H1 (cell line): ENCODE results near the gene ZFP90. TPM values are rescaled to one million over a fixed set of nuclear protein-coding genes. Genes with fewer than 3 reads are reported as not detected.

Experiments
- CEBPB ChIP-seq: IDR thresholded peaks from 2 replicates; pipeline ENCODE4 v1.6.1; 2012; ENCODE audit warnings: low read depth, low read length
- polyA plus RNA-seq, 7 experiments: library from polyadenylated mRNA; depleted of rRNA in 3 of 7; stranded (reverse) in 5 of 7; unstranded in 2 of 7; fragments of >200 nt in 5 of 7; fragments of 200-250 nt in 2 of 7; gene quantifications; 1 replicate in 5 of 7; 2 replicates in 1 of 7; 4 replicates in 1 of 7; pipeline versions ENCODE4 v1.2.1 to v1.2.3, GENCODE V29; 2011 to 2013; ENCODE audit warnings: missing spikeins in 2 of 7, mixed read lengths in 2 of 7
- total RNA-seq: library from RNA; stranded (reverse); fragmentation: NEBNext Ultra II Directional; extraction: Animal tissue kit (Norgen Biotek cat#: 25700); gene quantifications from 2 replicates; pipeline ENCODE4 v1.2.1, GENCODE V29; 2021

ZFP90 gene
- total and polyA plus RNA-seq, 2 of the 8 experiments (the other 6 are each of a cell fraction or from before 2014, with no cell fraction given), result 10.3 to 19.1 TPM

DNA sequence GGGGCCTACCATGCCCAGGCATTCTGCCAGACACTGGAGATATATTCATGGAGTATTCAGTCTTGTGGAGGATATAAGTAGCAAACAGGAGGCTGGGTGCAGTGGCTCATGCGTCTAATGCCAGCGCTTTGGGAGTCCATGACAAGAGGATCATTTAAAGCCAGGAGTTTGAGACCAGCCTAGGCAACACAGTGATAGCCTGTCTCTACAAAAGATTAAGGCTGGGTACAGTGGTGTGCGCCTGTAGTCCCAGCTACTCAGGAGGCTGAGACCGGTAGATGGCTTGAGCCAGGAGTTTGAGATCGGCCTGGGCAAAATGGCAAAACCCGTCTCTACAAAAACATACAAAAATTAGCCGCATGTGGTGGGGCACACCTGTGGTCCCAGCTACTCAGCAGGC lies 68.4 kb downstream of the ZFP90 start (continued):
- no peak for TF ChIP-seq CEBPB
